Measurements from ENCODE around the gene ZNF768. TPM values are rescaled to one million over a fixed set of nuclear protein-coding genes. Genes with fewer than 3 reads are reported as not detected.

ZNF768 gene
- total RNA-seq, 3 donors from 2014 or later, result 23.3 to 33.2 (median 29.8) TPM

GRCh38 chr16:30555315-30556124, 29.2 kb upstream of the ZNF768 start:
- H3K9me3 ChIP-seq, result no peaks in the 10 kb centered on the region
- no peaks in the 10 kb centered on the region for H3K27me3 ChIP-seq
- DNase-seq (ENCODE audit: low spot score in 2 of 2), result no peak
- intact Hi-C loops (cut with DNase I; ENCODE audit: low total_unique reads), result loop anchor here (2.0 kb wide), 1 partner anchor 17 kb away; no protein-coding TSS in a partner anchor
- no peak for TF ChIP-seq POLR2AphosphoS5 (IDR thresholded peaks at IDR 0.05)
- TF ChIP-seq POLR2A (IDR thresholded peaks at IDR 0.05), result no peak
- no peak for TF ChIP-seq CTCF (IDR thresholded peaks at IDR 0.05)
- H3K27ac ChIP-seq, result no peak overlapping the region
- no peaks in the 10 kb centered on the region for H3K4me1 ChIP-seq
- H3K36me3 ChIP-seq, result peaks cover 7% of the 10 kb centered on the region
- no peak overlapping the region for H3K4me3 ChIP-seq

GRCh38 chr16:30554557-30555314, 28.4 kb upstream of the ZNF768 start:
- TF ChIP-seq CTCF (IDR thresholded peaks at IDR 0.05) (no peak), POLR2A (IDR thresholded peaks at IDR 0.05) (no peak), POLR2AphosphoS5 (IDR thresholded peaks at IDR 0.05) (no peak)
- no peaks in the 10 kb centered on the region for H3K9me3 ChIP-seq
- H3K27me3 ChIP-seq, result no peaks in the 10 kb centered on the region
- H3K27ac ChIP-seq, result no peak overlapping the region
- H3K4me1 ChIP-seq, result no peaks in the 10 kb centered on the region
- intact Hi-C loops (cut with DNase I; ENCODE audit: low total_unique reads), result loop anchor here (2.0 kb wide), 1 partner anchor 16 kb away; no protein-coding TSS in a partner anchor
- H3K4me3 ChIP-seq, result no peak overlapping the region
- DNase-seq (ENCODE audit: low spot score in 2 of 2), result no peak
- H3K36me3 ChIP-seq, result peaks cover 7% of the 10 kb centered on the region

- H3K27ac ChIP-seq, result no peak overlapping the region
- no peak for DNase-seq (ENCODE audit: low spot score in 2 of 2)
- no peaks in the 10 kb centered on the region for H3K27me3 ChIP-seq
- H3K4me3 ChIP-seq, result no peak overlapping the region
- no peaks in the 10 kb centered on the region for H3K4me1 ChIP-seq
- TF ChIP-seq POLR2A (IDR thresholded peaks at IDR 0.05), result no peak
- TF ChIP-seq POLR2AphosphoS5 (IDR thresholded peaks at IDR 0.05), result no peak
- TF ChIP-seq CTCF (IDR thresholded peaks at IDR 0.05), result no peak
- no peaks in the 10 kb centered on the region for H3K9me3 ChIP-seq
- peaks cover 7% of the 10 kb centered on the region for H3K36me3 ChIP-seq
- intact Hi-C loops (cut with DNase I; ENCODE audit: low total_unique reads), result no loop called here
These were observed 27.1 kb upstream of the ZNF768 start for GRCh38 chr16:30553393-30553899.

GRCh38 chr16:30552956-30553355, 26.6 kb upstream of the ZNF768 start:
- peaks cover 7% of the 10 kb centered on the region for H3K36me3 ChIP-seq
- H3K27me3 ChIP-seq, result no peaks in the 10 kb centered on the region
- H3K4me3 ChIP-seq, result no peak overlapping the region
- H3K4me1 ChIP-seq, result no peaks in the 10 kb centered on the region
- TF ChIP-seq CTCF (IDR thresholded peaks at IDR 0.05) (no peak), POLR2A (IDR thresholded peaks at IDR 0.05) (no peak), POLR2AphosphoS5 (IDR thresholded peaks at IDR 0.05) (no peak)
- intact Hi-C loops (cut with DNase I; ENCODE audit: low total_unique reads), result no loop called here
- no peak for DNase-seq (ENCODE audit: low spot score in 2 of 2)
- no peak overlapping the region for H3K27ac ChIP-seq
- no peaks in the 10 kb centered on the region for H3K9me3 ChIP-seq

GRCh38 chr16:30551781-30552180, 25.4 kb upstream of the ZNF768 start:
- TF ChIP-seq CTCF (IDR thresholded peaks at IDR 0.05), result no peak
- Histone ChIP-seq H3K4me1 (no peaks in the 10 kb centered on the region), H3K27ac (no peak overlapping the region), H3K36me3 (peaks cover 7% of the 10 kb centered on the region), H3K27me3 (no peaks in the 10 kb centered on the region), H3K9me3 (no peaks in the 10 kb centered on the region), H3K4me3 (no peak overlapping the region)
- intact Hi-C loops (cut with DNase I; ENCODE audit: low total_unique reads), result no loop called here
- no peak for DNase-seq (ENCODE audit: low spot score in 2 of 2)

Measured in breast epithelium (tissue), 4 donors.